NCI-H446 treated with DMSO at 0.1 percent for 48 hours (cell line): ENCODE data around the gene TRDN.
A peak's percentile ranks its signal among the peaks of the same experiment; 100 is the strongest.

ENCODE experiments used
- DNase-seq: peaks from one replicate; lab custom pipeline; 2025; lab: John Stamatoyannopoulos, UW

The TRDN gene, protein sequence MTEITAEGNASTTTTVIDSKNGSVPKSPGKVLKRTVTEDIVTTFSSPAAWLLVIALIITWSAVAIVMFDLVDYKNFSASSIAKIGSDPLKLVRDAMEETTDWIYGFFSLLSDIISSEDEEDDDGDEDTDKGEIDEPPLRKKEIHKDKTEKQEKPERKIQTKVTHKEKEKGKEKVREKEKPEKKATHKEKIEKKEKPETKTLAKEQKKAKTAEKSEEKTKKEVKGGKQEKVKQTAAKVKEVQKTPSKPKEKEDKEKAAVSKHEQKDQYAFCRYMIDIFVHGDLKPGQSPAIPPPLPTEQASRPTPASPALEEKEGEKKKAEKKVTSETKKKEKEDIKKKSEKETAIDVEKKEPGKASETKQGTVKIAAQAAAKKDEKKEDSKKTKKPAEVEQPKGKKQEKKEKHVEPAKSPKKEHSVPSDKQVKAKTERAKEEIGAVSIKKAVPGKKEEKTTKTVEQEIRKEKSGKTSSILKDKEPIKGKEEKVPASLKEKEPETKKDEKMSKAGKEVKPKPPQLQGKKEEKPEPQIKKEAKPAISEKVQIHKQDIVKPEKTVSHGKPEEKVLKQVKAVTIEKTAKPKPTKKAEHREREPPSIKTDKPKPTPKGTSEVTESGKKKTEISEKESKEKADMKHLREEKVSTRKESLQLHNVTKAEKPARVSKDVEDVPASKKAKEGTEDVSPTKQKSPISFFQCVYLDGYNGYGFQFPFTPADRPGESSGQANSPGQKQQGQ

DNA sequence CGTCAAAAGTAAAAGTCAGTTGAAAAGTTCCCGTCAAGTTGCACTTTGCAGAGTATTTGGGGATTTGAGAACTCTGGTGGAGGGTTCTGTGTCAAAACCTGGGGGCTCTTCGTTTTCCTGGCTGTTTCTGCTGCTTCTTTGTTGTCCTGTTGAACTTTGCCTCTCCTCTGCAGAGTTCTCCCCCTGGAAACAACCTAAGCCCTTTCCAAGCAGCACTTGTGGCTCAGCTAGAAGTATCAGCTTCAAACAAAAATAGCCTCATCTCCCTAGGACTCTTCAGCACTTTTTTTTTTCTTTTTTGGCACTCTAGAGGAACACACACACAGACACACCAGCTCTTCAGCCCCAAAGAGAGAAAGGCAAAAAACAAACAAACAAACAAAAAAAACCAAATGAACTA is at the start of gene TRDN:
Gene TRDN, minus strand, starts transcription at position 169 of the 400 bp plus-strand sequence. CDS start 175 bp downstream, outside the sequence.
- DNase-seq, result no peak

GRCh38 chr6:123681957-123682462 is 45.3 kb upstream of the TRDN start:
- no peak for DNase-seq

DNA sequence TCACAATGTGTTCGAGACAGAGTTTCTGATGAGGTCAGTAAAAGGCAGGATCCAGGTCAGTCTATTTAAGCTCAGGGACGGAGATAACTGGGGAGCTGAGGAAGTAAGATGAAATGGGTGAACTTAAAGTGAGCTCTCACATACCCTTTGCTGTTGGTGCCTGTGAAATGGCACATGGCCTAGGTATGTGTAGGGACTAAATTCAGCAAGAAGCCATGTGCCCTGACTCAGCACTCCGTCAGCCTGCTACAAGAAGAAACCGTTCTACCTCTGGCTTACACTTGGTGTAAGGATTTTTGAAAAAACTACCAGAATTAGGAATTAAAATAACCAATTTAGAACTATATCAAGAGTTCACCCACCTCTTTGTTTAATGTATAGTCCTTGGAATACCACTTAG is 41.1 kb upstream of the TRDN start:
- DNase-seq, result no peak

DNA sequence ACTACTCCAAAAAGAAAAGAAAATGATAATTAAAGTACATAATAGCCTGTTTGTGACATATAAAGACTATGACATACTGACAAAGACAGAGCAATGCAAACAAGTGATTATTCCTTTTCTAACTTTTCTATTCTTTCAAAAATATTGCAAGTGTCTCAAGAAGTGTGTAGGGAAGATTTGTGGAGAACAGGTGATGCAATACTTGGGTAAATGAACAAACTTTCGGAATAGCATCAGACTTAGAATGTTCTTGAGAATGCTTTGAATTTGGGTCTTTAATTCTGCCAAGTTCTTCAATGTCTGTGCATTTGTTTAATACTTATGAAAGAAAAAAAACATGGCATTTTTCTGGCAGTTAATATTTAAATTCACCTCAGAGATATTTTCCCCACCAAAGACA is 40.0 kb upstream of the TRDN start:
- no peak for DNase-seq

GRCh38 chr6:123668965-123669591 is 32.3 kb upstream of the TRDN start:
- DNase-seq, result no peak

- DNase-seq, result no peak
These were observed 31.3 kb upstream of the TRDN start for GRCh38 chr6:123668063-123668462.

DNA sequence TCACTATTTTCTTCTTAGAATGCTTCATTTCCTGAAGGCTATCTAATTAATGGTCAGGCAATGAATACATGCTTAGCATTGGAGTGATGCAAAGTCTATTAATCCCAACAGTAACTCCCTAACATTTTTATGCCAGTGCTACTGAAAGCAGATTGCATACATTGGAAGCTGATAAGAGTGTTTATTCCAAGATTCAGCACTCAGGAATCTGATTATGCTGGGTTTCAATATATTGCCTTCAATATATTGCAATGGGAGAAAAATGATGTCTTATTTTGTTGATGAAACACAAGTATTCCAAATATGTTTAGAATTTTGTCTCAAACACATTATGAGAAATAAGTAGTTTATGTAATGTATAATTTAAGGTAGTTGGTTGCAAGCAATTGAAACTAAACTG is 26.7 kb upstream of the TRDN start:
- no peak for DNase-seq

- DNase-seq, result no peak
These were observed 26.0 kb upstream of the TRDN start for GRCh38 chr6:123662757-123663156.

GRCh38 chr6:123661105-123661891 is 24.5 kb upstream of the TRDN start:
- DNase-seq, result no peak

- DNase-seq, result no peak
These were observed 23.4 kb upstream of the TRDN start for GRCh38 chr6:123659960-123660748.

- DNase-seq, result no peak
These were observed 22.1 kb upstream of the TRDN start for GRCh38 chr6:123658848-123659247.

- DNase-seq, result no peak
These were observed 19.0 kb upstream of the TRDN start for GRCh38 chr6:123655521-123656306.

DNA sequence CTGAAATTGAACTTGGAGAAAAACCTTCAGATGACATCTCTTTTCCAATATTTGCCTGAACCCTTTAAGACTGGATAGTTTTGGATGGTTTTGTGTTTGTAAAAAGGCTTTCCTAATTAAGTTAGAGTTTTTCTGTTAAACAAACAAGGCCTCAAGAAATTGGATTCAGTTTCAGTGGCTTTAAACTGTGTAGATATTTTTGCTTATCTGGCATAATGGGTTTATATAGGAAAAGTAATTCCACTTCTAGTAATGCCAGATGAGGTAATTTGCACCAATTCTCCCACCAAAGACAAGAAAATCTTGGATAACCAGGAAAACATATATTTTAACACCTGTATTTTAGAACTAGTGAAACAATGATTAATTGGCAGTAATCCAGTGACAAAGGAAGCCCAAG is 12.0 kb upstream of the TRDN start:
- no peak for DNase-seq

DNA sequence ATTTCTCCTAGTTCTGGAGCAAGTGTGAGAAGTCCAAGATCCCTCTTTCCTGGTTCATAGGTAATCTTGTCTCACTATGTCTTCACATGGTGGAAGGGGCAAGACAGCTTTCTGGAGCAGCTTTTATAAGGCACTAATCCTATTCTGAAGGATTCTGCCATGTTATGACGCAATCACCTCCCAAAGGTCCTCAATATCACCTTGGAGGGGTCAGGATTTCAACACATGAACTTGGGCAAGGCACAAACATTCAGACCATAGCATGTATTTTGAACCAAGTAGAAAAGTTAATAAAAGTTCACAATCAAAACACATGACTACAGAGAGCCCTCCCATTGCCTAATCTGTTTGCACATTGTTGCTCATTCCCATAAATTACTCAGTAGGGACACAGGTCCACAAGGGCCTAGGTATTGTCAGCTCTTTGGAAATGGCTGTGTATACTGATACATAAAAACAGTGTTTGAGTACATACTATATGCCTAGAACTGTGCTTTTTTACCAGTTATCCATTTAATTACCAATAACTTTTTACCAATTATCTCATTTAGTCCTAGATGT is 11.3 kb upstream of the TRDN start:
- DNase-seq, result no peak

GRCh38 chr6:123641497-123641896 is 4.7 kb upstream of the TRDN start:
- DNase-seq, result no peak

- peak; percentile 11 for DNase-seq
These were observed 3.9 kb upstream of the TRDN start for GRCh38 chr6:123640567-123641187.

- no peak for DNase-seq
These were observed 2.1 kb upstream of the TRDN start for GRCh38 chr6:123638865-123639264.

DNA sequence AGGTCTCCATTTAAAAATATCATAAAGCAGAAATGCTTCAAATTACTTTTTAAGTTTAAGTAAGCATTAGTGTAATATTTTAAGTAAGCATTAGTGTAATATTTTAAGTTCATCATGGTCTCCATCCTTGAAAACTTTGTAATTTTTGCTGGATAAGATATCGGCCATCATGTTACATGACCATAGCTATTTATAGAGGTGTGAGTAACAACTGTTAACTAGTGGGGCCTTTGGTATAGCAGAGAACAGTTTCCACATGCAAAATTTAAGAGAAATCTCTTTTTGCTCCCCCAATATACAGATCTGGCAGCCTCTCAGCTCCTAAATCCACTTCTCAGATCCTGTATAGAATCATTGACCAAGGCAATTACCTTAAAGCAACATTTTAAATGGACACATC is 468 bp downstream of the TRDN start:
- DNase-seq, result no peak

GRCh38 chr6:123635567-123635966 is 1.2 kb downstream of the TRDN start:
- no peak for DNase-seq

DNA sequence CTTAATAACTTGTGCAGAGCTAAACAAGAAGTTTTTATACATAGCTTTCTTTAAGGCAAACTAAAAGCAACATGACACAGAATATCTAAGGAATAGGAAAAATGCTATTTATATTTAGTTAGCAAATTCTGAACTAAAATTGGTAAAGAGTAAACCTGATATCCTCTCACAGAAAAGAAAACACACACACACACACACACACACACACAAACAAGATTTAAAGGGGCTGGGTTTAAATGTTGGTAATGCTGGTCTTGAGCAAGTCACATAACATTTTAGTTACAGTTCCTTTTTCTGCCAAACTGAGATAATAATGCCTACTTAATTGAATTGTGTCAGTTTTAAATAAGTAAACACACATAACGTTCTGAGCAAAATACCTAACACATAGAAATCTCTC is 1.6 kb downstream of the TRDN start:
- DNase-seq, result no peak
